COLO668 (cell line): ENCODE data around the gene PPEF1.
"Not testable (repeated sequence)": the region's sequence is repeated elsewhere in the genome, so short reads cannot be mapped to it uniquely, and the experiment has no call there.

ENCODE experiments used
- DNase-seq: peaks from one replicate; lab custom pipeline; 2025; ENCODE audit not compliant: unreplicated experiment; lab: John Stamatoyannopoulos, UW

PPEF1 gene

DNA sequence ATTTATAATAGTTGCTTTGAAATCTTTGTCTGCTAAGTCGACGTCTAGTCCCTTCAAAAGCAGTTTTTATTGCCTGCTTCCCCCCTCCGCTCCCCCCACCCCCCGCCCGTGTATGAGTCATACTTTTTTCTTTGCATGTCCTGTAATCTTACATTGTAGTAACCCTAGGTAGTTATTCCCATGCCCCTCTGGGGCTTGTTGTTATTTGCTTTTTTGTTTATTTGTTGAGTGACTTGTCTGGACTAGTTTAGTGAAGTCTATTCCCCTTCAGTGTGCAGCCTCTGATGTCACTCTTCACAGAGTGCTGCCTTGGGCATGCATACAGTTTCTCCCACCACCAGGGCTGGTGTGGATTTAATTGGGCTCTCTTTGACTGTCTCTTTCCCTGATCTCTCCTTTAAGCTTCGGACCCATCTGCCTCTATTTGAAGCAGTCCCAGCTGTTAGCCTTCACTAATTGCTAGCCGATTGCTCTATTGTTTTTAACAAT, 86.2 kb downstream of the PPEF1 start:
- no peak for DNase-seq

DNA sequence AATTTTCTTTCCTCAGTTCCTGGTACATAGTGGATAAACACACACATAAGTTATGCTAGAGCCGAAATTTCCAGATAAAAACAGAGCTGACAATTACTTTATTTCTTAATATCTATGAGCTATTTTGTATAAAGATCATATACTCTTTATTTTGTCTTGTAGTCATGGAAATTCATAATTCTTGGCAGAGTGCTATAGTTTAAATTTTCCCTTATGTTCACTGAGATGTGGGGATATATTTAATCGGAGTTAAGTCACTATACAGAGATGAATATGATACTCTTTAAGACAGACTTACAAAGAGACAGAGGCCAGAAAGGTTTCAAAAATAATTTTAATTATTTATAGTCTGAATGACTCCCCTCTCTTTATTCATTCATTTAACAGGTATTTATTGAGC, 89.7 kb downstream of the PPEF1 start:
- no peak for DNase-seq

DNA sequence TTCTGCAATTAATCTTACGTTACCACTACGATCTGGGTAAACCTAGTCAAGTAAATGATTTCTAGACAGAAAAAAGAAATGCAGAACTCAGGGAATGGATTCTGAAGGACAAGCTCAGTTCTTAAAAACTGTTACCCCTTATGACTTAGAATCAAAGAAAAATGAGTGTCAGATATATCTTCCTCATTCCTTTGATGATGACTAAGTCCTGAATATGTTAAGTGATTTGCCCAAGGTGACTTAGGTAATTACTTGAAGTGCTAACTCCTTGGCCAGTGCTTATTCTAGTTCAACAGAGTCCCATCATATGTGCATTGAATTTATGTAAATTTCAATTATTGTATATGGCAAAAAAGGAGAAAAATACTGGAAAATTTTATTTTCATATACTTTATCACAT, 92.5 kb downstream of the PPEF1 start:
- DNase-seq = no peak

DNA sequence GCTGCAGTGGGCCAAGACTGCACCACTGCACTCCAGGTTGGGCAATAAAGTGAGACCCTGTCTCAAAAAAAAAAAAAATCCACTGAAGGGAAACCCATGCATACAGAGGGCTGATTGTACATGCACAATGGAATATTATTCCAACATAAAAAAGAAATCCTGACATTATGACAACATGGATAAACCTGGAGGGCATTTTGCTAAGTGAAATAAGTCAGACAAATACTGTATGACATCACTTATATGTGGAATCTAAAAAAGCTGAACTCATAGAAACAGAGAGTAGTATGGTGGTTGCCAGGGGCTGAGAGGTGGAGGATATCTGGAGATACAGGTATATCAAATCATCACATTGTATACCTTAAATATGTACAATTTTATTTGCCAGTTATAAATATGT, 102.2 kb downstream of the PPEF1 start:
- DNase-seq = no peak

DNA sequence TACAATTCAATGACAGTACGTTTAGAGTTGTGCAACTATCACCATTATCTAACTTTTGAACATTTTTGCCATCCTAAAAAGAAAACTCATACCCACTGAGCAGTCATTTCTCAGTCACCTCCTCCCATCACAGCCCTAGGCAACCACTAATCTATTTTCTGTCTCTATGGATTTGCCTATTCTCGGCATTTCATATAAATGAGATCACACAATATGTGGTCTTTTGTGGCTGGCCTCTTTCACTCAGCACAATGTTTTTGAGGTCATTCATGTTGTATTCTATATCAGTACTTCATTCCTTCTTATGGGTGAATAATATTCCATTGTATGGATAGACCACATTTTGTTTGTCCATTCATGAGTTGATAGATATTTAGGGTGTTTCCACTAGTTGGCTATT, 103.0 kb downstream of the PPEF1 start:
- DNase-seq = no peak

DNA sequence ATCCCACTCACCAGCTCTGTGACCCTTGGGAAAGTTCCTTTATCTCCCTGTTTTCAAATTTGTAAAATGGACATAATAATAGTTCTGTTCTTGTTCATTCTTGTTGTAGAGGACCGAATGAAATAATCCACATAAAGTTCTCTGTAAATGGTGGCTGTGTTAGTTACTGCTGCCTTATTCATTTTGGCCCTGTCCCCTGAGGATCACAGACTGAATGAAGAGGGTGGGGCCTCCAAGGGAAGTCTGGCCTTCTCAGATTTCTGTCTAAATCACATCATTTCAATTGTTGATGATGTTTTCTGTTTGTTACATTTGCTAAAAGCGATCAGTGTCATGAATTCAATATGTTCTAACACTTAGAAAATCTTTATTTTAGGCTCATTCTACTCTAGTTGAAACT, 117.9 kb downstream of the PPEF1 start:
- DNase-seq = no peak

DNA sequence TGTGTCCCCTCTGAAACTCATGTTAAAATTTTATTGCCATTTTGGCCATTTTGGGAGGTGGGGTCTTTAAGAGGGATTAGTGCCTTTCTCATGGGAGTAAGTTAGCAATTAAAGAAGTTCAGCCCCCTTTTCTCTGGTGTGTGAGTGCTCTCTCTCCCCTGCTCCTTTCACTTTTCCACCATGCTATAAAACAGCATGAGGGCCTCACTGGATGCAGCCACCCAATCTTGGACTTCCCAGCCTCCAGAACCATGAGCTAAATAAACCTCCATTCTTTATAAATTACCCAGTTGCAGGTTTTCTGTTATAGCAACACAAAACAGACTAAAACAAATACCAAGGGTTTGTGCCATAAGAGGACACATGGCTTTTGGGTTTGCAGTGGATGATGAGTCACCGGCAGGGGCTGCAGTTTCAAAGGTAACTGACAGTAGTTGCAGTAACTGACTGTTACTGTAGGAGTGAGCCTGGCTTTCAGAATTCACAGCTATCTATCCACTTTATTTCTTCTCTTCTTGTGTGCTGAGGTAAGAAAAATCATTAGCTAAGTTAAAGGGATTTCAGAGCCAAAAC, 121.5 kb downstream of the PPEF1 start:
- DNase-seq = no peak

DNA sequence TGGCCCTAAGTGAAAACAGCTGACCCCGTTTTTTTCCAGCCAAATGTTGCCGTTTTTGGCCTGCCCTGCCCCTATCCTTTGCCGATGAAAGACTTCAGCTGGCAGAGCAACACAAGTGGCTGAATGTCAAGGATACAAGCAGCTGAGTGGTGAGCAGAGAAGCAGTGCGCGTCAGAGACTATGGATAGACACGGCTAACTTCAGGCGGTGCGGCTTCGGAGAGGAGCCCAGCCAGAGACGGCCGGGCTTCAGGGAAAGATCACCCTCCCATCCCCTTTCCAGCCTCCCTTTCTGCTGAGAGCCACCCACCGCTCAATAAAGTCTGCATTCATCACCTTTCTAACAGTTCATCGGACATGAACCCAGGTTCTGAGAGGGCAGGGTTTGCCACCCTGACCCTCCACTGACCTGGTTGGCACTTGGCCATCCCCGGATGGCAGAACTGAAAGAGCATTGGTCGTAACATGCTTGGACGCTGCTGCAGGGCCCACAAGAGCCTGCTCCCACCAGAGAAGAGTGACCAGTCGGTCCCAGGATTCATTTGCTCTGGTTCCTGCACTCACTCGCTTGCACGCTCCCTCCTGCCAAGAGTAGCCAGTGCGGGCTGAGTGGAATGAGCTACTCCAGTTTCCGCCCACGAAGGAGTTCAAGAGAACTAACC, 125.8 kb downstream of the PPEF1 start:
- DNase-seq = no peak

DNA sequence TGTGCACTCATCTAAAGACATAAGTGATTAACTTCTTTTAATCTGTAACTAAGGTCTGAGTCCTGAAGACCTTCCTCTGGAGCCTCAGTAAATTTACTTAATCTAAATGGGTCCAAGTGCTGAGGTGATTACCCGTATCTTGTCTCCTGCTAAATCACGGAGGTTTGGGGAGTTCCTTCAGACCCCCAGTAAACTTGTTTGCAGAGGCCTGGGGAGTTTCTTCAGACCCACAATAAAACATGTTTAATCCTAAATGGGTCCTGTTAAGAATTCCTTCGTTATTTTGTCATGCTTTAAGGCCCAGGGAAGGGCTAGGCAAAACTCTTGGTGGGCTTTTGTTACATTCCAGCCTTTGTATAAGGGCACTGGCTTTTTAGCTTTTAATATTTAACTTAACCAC, 140.5 kb downstream of the PPEF1 start:
- not testable (repeated sequence) for DNase-seq

DNA sequence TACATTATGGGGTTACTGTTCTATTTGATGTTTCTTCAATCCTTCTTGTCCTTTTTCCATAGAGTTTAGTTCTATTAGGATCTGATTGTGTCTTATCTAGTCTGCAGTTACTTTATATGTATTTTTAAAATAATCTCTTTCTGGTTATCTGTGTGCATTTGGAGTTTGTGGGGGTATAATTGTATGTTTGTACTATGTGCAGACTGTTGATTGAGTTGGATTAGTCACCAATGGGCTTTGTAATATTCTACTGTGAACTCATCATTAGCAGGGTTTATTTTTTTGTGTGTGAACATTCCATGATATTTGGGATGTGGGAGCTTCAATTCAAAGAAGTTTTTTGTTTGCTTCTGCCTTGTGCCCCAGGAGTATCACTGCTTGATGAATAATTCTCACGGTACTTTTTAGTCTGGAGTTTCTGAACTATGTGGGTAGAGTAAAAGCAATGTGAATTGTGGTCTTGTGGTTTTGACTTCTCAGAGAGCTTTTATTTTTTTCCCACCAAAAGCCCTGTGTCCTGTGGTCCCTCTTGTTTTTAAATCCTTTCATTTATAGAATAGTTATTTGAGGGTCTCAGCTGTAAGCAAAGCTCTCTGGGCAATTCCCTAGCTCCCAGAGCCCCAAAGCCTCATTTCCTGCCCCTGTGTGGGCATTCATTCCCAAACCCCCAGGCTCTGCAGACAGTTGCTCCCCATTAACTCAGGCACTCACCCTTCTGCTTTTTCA, 148.6 kb downstream of the PPEF1 start:
- no peak for DNase-seq

DNA sequence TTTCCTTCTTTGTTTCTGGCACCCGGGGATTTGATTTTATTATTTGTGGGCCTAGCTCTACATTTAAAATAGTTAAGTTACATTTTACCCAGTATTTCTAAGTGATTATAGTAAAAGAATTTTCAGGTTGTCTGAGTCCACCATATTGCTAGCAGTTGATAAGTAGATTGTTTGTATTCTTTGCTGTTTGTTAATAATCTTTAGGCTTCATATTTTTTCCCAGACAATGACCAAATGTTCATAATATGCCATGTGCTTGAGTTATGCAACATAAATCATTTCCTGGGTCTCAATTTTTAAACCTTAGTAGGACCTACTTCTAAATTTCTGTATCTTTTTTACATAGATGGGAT, 149.2 kb downstream of the PPEF1 start:
- DNase-seq = no peak

DNA sequence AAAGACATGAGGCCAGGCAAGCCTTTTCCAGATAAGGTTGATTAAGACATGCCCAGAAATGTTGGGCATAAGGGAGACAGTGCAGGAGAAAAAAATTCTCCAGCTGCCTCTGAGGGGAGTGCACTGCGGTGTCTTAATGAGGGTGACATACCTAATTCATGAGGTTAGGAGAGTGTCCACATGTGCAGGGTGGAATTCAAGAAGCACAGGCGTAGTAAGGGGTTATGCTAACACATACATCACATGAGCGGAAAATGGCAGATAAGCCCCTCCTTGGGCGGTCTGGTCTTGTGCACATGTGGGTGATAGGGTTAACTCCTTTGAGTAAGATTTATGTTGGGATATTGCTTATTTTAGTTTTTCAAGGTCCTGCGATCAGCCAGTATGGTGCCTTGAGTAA, 154.1 kb downstream of the PPEF1 start:
- DNase-seq = no peak

DNA sequence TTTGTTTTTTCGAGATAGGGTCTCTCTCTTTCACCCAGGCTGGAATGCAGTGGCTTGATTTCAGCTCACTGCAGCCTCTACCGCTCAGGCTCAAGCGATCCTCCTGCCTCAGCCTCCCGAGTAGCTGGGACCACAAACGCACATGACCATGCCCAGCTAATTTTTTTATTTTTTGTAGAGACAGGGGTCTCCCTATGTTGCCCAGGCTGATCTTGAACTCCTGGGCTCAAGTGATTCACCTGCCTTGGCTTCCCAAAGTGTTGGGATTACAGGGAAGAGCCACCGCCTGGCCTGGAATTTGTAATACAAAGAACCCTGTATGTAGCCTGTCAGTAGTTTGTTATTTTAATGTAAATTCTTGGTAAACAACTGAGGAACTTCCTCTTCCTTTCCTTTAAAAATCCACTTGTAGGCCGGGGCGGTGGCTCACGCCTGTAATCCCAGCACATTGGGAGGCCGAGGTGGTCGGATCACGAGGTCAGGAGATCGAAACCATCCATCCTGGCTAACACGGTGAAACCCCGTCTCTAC, 157.0 kb downstream of the PPEF1 start:
- DNase-seq = no peak

DNA sequence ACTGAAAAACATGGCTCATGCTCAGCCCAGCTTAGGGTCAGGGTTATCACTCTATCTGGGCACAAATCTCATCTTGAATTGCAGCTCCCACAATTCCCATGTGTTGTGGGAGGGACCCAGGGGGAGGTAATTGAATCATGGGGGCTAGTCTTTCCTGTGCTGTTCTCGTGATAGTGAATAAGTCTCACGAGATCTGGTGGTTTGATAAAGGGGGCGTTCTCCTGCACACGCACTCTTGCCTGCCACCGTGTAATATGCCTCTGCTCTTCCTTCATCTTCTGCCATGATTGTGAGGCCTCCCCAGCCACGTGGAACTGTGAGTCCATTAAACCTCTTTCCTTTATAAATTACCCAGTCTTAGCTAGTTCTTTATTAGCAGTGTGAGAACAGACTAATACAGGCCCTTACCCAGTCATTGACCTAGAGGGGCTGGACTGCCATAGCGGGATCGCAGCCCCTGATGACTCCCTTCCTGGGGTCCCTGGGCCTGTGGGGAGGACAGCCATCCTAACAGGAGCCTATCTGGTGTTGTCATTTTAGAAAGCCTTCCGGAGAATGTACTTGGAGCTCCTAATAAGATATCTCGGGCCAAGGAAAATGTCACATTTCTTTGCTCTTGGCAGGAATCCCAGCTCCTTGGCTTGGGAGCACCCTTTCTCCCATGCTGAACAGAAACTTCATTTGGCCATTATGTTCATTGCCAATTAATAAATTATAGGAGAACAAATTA, 163.9 kb downstream of the PPEF1 start:
- no peak for DNase-seq

DNA sequence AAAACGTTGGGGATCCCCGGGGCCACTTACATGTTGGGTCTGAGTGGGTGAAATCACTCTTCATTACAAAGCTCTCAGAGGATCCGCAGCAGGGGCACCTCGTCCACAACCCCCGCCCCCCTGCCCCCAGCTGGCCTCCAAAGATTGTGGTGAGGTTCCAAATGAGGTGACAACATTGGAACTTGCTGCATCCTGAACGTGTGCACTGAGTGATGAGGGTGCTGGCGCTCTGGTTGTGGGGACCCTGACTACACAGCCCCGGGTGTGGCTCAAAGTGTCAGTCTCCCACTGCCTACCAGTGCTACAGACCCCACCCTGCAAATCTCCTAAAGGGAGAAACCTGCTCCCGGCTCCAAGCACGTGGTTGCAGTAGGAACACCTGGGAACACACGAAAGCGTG, 164.5 kb downstream of the PPEF1 start:
- no peak for DNase-seq

DNA sequence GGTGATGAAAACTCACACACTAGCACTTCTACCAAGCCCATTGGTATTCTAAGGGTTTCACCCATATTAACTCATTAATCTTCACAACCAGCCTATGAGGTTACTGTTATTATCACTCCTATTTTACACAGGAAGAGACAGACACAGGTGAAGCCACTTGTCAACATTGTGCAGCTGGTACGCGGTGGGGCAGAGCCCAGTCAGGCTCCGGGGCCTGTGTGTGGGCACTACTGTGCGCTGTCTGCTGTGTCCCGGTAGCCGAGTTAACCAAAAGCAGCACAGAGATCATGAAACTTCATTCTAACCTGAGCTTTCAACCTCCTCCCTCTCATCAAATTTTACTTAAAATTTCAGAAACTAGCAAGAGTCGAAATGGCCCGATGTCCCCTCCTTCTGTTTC, 165.2 kb downstream of the PPEF1 start:
- DNase-seq = no peak

DNA sequence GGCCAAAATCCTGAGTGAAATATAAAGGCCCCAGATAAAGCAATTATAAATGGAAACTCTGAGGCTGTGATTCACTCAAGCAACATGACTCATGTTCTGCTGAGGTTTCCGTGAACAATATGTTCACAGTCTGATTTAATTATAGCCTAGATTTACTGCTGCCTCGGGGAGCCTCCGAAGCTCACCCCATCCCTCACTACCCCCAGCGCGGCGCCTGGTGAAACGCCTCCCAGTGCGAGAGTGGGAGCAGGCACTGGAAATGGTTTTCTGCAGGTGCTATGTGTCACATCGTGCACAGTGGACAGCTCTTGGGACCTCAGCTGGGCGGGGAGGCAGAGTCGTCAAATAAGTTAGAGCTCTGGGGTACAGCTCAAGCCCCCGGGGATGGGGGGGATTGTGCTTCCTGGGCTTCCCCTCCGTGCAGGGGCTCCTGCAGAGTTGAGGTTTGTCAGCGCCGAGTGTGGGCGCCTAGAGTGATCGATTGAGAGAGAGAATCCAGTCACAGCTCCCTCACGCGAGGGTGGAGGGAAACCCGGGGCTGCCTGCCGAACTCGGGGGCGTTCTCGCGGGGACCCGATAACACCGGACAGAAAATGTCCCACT, 165.8 kb downstream of the PPEF1 start:
- no peak for DNase-seq

DNA sequence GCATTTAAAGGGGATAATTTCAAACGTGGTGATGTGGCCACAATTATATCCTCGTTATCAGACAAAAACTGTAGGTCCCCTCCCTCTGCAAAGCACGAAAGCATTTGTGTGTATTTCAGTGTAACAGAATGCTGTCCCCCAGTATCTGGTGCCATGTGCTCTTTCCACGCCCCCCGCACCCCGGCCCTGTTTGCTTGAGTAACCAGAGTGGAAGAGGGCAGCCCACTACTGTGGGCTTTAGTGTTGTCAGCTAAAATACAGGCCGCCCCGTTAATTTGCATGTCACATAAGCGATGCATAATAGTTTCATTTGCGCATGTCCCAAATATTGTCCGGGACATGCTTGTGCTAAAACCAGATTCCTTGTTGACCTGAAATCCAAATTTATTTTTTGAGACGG, 166.4 kb downstream of the PPEF1 start:
- no peak for DNase-seq

DNA sequence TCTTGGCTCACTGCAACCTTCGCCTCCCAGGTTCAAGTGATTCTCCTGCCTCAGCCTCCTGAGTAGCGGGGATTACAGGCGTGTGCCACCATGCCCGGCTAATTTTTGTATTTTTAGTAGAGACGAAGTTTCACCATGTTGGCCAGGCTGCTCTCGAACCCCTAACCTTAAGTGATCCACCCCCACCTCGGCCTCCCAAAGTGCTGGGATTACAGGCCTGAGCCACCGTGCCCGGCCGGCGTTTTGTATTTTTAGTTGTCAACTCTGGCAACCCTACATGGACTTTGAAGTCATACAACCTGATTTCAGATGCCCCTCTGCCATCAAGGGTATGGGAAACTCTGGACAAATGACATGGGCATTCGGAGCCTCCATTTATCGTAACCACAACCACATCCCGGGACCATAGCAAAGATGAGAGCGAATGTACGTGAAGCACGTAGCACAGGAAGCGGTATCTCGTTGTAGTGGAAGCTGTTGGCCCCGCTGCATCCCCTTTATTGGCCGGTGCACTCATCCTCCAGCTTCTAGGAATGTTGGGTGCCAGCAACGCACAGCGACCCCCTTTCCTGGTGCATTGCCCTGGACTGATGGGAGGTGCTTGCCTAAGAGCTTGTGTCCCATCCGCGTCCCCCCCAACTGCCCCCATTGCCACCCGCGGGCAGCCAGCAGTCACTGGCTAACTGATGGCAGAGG, 167.3 kb downstream of the PPEF1 start:
- no peak for DNase-seq

DNA sequence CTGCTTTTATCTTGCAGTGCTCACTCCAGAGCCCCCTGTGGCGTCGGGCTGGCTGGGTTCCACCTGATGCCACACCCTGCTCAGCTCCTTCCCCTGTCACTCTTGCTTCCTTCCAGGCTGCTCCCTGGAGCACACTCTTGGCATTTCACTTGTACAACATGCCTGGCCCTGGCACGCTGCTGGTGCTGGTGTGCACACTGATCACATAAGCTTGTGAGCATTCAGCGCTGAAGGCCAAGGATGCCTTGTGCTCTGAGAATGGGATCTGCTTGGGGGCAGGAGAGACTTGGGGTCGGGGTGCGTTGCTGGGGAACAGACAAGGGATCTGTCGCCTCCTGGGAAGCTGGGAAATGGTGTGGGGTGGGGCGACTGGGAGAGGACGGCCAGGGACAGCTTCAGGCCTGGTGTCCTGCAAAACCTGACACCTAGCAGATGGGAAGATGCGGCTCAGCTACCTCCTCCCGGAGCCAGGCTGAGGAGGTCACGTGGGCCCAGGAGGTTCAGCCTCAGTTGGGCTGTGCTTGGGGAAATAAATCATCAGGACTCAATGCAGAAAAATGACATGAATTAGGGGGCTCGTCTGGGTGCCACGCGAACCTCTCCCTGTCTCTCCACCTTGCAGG, 167.9 kb downstream of the PPEF1 start:
- no peak for DNase-seq
